GM13976 (cell line): ENCODE results near the gene MVB12B.

Experiments
- DNase-seq: peaks from one replicate; pipeline ENCODE4 v3.0.0; 2012; ENCODE audit warnings: low spot score
- CTCF ChIP-seq: IDR thresholded peaks from 2 replicates; pipeline ENCODE4 v1.5.1; 2012; ENCODE audit warnings: borderline replicate concordance, mild to moderate bottlenecking; ENCODE audit not compliant: insufficient read depth; ENCODE audit errors: extremely low read depth, missing control alignments, control extremely low read depth
- in situ Hi-C: fragments of 300-500 bp; cut with MboI; formaldehyde crosslinking; loops from one replicate; pipeline ENCODE4 v1.12.0; 2022; ENCODE audit warnings: low sequenced_read_pairs, mixed read lengths, inconsistent platforms; ENCODE audit not compliant: unreplicated experiment

MVB12B gene

GRCh38 chr9:126360073-126360472 lies 33.4 kb downstream of the MVB12B start:
- in situ Hi-C loops = no loop called here
- no peak for TF ChIP-seq CTCF

GRCh38 chr9:126361810-126362238 lies 35.2 kb downstream of the MVB12B start:
- no peak for TF ChIP-seq CTCF
- no peak for DNase-seq

More at GRCh38 chr9:126360073-126360472, 33.4 kb downstream of the MVB12B start:
- no peak for DNase-seq

GRCh38 chr9:126363250-126363649 lies 36.6 kb downstream of the MVB12B start:
- no peak for DNase-seq
- no peak for TF ChIP-seq CTCF
- in situ Hi-C loops = no loop called here

More at GRCh38 chr9:126361810-126362238, 35.2 kb downstream of the MVB12B start:
- in situ Hi-C loops = no loop called here

- TF ChIP-seq CTCF = no peak
- DNase-seq = no peak
- in situ Hi-C loops = no loop called here
Measured at GRCh38 chr9:126363847-126364671, 37.4 kb downstream of the MVB12B start.

- DNase-seq = no peak
- TF ChIP-seq CTCF = no peak
- in situ Hi-C loops = no loop called here
Measured at GRCh38 chr9:126365780-126366179, 39.2 kb downstream of the MVB12B start.

- DNase-seq = no peak
- TF ChIP-seq CTCF = no peak
- in situ Hi-C loops = no loop called here
Measured at GRCh38 chr9:126366366-126367011, 39.9 kb downstream of the MVB12B start.
